Activated B cell treated with CpG ODN at 0.5 μM for 24 hours (primary cell): ENCODE measurements around the gene SHISA6. TPM values are rescaled to one million over a fixed set of nuclear protein-coding genes. Genes with fewer than 3 reads are reported as not detected.

Source experiments
- ATAC-seq: fragments of 200-7000 bp; cut with Tn5 transposase; one replicate; pipeline ENCODE4 v1.10.0; 2021; ENCODE audit warnings: low read depth, mild to moderate bottlenecking, moderate library complexity
- CTCF ChIA-PET: fragments of 350-600 bp; sonication (Branson Sonifier 250); formaldehyde crosslinking; loops from one replicate; lab custom pipeline; 2021; ENCODE audit warnings: antibody characterized with exemption; lab: Charles Lee
- POLR2A ChIA-PET: fragments of 350-600 bp; sonication (Branson Sonifier 250); formaldehyde crosslinking; loops from one replicate; lab custom pipeline; 2021; ENCODE audit warnings: antibody characterized with exemption; lab: Charles Lee
- DNase-seq: peaks from one replicate; pipeline ENCODE4 v3.0.0; 2022
- H3K27ac Mint-ChIP-seq: one replicate; pipeline ENCODE4 v1.8.0; 2020; ENCODE audit warnings: mixed read lengths
- H3K27me3 Mint-ChIP-seq: one replicate; pipeline ENCODE4 v1.8.0; 2021; ENCODE audit warnings: mixed read lengths
- H3K36me3 Mint-ChIP-seq: one replicate; pipeline ENCODE4 v1.8.0; 2021; ENCODE audit warnings: low read depth, mixed read lengths
- H3K4me1 Mint-ChIP-seq: one replicate; pipeline ENCODE4 v1.8.0; 2021; ENCODE audit warnings: mixed read lengths
- H3K4me3 Mint-ChIP-seq: one replicate; pipeline ENCODE4 v1.8.0; 2020; ENCODE audit warnings: mild to moderate bottlenecking, mixed read lengths
- H3K9me3 Mint-ChIP-seq: one replicate; pipeline ENCODE4 v1.8.0; 2020; ENCODE audit warnings: mixed read lengths
- CTCF ChIP-seq: fragments of 200-600 bp; IDR thresholded peaks from one replicate; pipeline ENCODE4 v1.8.0; 2022; ENCODE audit warnings: antibody characterized with exemption, mild to moderate bottlenecking
- intact Hi-C: fragments of 100-400 bp; cut with micrococcal nuclease; formaldehyde crosslinking; loops from one replicate; pipeline ENCODE4 v1.15.1; 2024
- total RNA-seq: library from RNA; stranded (reverse); gene quantifications from 2 replicates; pipeline ENCODE4 v1.2.3, GENCODE V29; 2022

The SHISA6 gene
- total RNA-seq, 1 donor from 2014 or later, result not detected

DNA sequence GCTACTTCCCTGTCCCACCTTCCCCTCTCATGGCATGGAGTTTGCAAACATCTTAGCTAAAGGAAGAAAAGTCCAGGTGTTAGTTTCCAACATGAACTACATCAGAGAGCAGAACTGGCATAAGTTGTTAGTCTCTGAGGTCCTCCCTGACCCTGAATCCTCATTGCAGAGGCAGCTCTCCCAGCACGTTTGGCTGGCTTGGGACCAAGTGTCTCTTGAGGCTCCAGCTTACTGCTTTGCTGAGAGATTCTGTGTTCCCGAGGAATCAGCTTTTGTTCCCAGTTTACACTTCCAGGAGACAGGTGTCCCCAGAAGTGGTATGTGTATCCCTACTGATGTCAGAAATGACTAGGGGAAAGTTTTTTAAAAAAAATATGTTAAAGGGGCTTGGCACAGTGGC lies 371.9 kb downstream of the SHISA6 start:
- Mint-ChIP-seq H3K36me3 (no peaks in the 10 kb centered on the region), H3K4me3 (no peak overlapping the region), H3K9me3 (no peaks in the 10 kb centered on the region), H3K27ac (no peak overlapping the region), H3K4me1 (no peaks in the 10 kb centered on the region), H3K27me3 (no peaks in the 10 kb centered on the region)
- ChIA-PET CTCF (no interaction called here), POLR2A (no interaction called here)
- TF ChIP-seq CTCF, result no peak
- intact Hi-C loops, result no loop called here
- no peak for DNase-seq
- no peak for ATAC-seq
